Activated CD8-positive, alpha-beta T cell treated with anti-CD3 and anti-CD28 coated beads for 36 hours (primary cell): ENCODE results near the gene CCNG1. TPM values are rescaled to one million over a fixed set of nuclear protein-coding genes. Genes with fewer than 3 reads are reported as not detected.
A peak's percentile ranks its signal among the peaks of the same experiment; 100 is the strongest.
"Not testable (repeated sequence)": the region's sequence is repeated elsewhere in the genome, so short reads cannot be mapped to it uniquely, and the experiment has no call there.

Experiments used
- ATAC-seq: fragments of 200-7000 bp; cut with Tn5 transposase; one replicate; pipeline ENCODE4 v1.10.0; 2021; ENCODE audit warnings: mild to moderate bottlenecking, moderate library complexity
- CTCF ChIA-PET: fragments of 350-600 bp; sonication (Branson Sonifier 250); formaldehyde crosslinking; loops from one replicate; lab custom pipeline; 2021; ENCODE audit warnings: antibody characterized with exemption; lab: Charles Lee
- POLR2A ChIA-PET: fragments of 350-600 bp; sonication (Branson Sonifier 250); formaldehyde crosslinking; loops from one replicate; lab custom pipeline; 2021; ENCODE audit warnings: antibody characterized with exemption; lab: Charles Lee
- DNase-seq: peaks from one replicate; pipeline ENCODE4 v3.0.0-alpha.2; 2020
- H3K27ac Mint-ChIP-seq: one replicate; pipeline ENCODE4 v1.8.0; 2021; ENCODE audit warnings: mild to moderate bottlenecking, mixed read lengths
- H3K27me3 Mint-ChIP-seq: one replicate; pipeline ENCODE4 v1.8.0; 2021; ENCODE audit warnings: mixed read lengths
- H3K36me3 Mint-ChIP-seq: one replicate; pipeline ENCODE4 v1.8.0; 2021; ENCODE audit warnings: low read depth, mixed read lengths
- H3K4me1 Mint-ChIP-seq: one replicate; pipeline ENCODE4 v1.8.0; 2021; ENCODE audit warnings: low read depth, mixed read lengths
- H3K4me3 Mint-ChIP-seq: one replicate; pipeline ENCODE4 v1.8.0; 2021; ENCODE audit warnings: mild to moderate bottlenecking, moderate library complexity, mixed read lengths
- H3K9me3 Mint-ChIP-seq: one replicate; pipeline ENCODE4 v1.8.0; 2021; ENCODE audit warnings: mixed read lengths
- CTCF ChIP-seq: fragments of 200-600 bp; IDR thresholded peaks from one replicate; pipeline ENCODE4 v1.8.0; 2022; ENCODE audit warnings: antibody characterized with exemption, mild to moderate bottlenecking
- intact Hi-C: fragments of 100-400 bp; cut with micrococcal nuclease; formaldehyde crosslinking; loops from one replicate; pipeline ENCODE4 v1.10.0; 2022
- total RNA-seq, 2 experiments: library from RNA; stranded (reverse); gene quantifications; one replicate each; pipeline ENCODE4 v1.2.3, GENCODE V29; 2021

CCNG1 gene
- total RNA-seq, 2 experiments from 2014 or later: 134 to 139 TPM

- CTCF ChIA-PET: interaction anchor here (0.9 kb wide), 1 partner anchor 11 kb away, joined by 4 read pairs; no protein-coding TSS in a partner anchor
- peaks cover 8% of the 10 kb centered on the region for H3K4me1 Mint-ChIP-seq
- H3K27ac Mint-ChIP-seq: no peak overlapping the region
- H3K36me3 Mint-ChIP-seq: peaks cover 51% of the 10 kb centered on the region
- H3K27me3 Mint-ChIP-seq: no peaks in the 10 kb centered on the region
- POLR2A ChIA-PET: interaction anchor here (0.7 to 4.4 kb wide), 3 partner anchors 9 to 12 kb away, joined by 3 to 27 read pairs (median 4); partner anchors contain the start of genes HMMR and NUDCD2
- intact Hi-C loops: no loop called here
- no peak overlapping the region for H3K4me3 Mint-ChIP-seq
- no peak for DNase-seq
- no peak for TF ChIP-seq CTCF
- ATAC-seq: no peak
- no peaks in the 10 kb centered on the region for H3K9me3 Mint-ChIP-seq
Observed at GRCh38 chr5:163447875-163448274, 10.5 kb downstream of the CCNG1 start.

DNA sequence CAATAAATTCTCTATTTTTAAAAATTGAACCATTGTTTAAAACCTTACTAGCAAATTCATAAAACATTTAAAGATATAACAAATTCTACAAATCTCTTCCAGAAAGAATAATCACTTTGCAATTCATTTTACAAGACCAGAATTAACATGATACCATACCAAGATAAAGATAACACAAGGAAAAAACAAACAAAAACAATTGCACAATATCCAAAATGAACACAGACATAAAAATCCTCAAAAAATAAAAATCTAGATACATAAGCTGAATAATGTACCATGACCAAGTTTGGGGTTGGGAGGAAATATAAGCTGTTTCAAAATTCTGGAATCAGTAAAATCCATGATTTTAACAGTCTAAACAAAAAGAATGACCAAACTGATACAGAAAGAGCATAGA is 11.1 kb downstream of the CCNG1 start:
- no peak for ATAC-seq
- peaks cover 8% of the 10 kb centered on the region for H3K4me1 Mint-ChIP-seq
- H3K4me3 Mint-ChIP-seq: no peak overlapping the region
- intact Hi-C loops: no loop called here
- H3K36me3 Mint-ChIP-seq: peaks cover 52% of the 10 kb centered on the region
- no peaks in the 10 kb centered on the region for H3K27me3 Mint-ChIP-seq
- TF ChIP-seq CTCF: no peak
- ChIA-PET POLR2A (interaction anchor here (0.6 to 4.4 kb wide), 4 partner anchors 10 to 552 kb away, joined by 3 to 27 read pairs (median 4); partner anchors contain the start of genes CCNG1, HMMR and NUDCD2), CTCF (interaction anchor here (1.2 to 1.4 kb wide), 2 partner anchors 11 to 40 kb away, joined by 4 to 5 read pairs; no protein-coding TSS in a partner anchor)
- DNase-seq: no peak
- H3K27ac Mint-ChIP-seq: peak overlapping the region; percentile 20
- no peaks in the 10 kb centered on the region for H3K9me3 Mint-ChIP-seq

- DNase-seq (no peak), ATAC-seq (no peak)
- intact Hi-C loops: no loop called here
- peaks cover 24% of the 10 kb centered on the region for H3K4me1 Mint-ChIP-seq
- H3K27me3 Mint-ChIP-seq: no peaks in the 10 kb centered on the region
- H3K4me3 Mint-ChIP-seq: no peak overlapping the region
- no peaks in the 10 kb centered on the region for H3K9me3 Mint-ChIP-seq
- peaks cover 60% of the 10 kb centered on the region for H3K36me3 Mint-ChIP-seq
- CTCF ChIA-PET: no interaction called here
- POLR2A ChIA-PET: interaction anchor here (1.2 to 4.4 kb wide), 2 partner anchors 9 to 38 kb away, joined by 3 to 27 read pairs; partner anchors contain the start of genes HMMR and NUDCD2
- no peak for TF ChIP-seq CTCF
- H3K27ac Mint-ChIP-seq: no peak overlapping the region
Observed at GRCh38 chr5:163451489-163451888, 14.1 kb downstream of the CCNG1 start.

- intact Hi-C loops: no loop called here
- Mint-ChIP-seq H3K27ac (no peak overlapping the region), H3K9me3 (no peaks in the 10 kb centered on the region), H3K4me3 (no peak overlapping the region), H3K36me3 (peaks cover 52% of the 10 kb centered on the region), H3K27me3 (no peaks in the 10 kb centered on the region), H3K4me1 (peaks cover 30% of the 10 kb centered on the region)
- no peak for TF ChIP-seq CTCF
- DNase-seq (no peak), ATAC-seq (no peak)
- ChIA-PET CTCF (no interaction called here), POLR2A (no interaction called here)
Observed at GRCh38 chr5:163453705-163454104, 16.3 kb downstream of the CCNG1 start.

- Mint-ChIP-seq H3K36me3 (peaks cover 41% of the 10 kb centered on the region), H3K4me1 (peaks cover 27% of the 10 kb centered on the region), H3K27ac (peak overlapping the region; percentile 66)
- ATAC-seq, H3K9me3 Mint-ChIP-seq, H3K27me3 Mint-ChIP-seq, intact Hi-C loops, DNase-seq, POLR2A ChIA-PET, H3K4me3 Mint-ChIP-seq: not testable (repeated sequence)
- CTCF ChIA-PET: interaction anchor here (1.0 to 1.7 kb wide), 2 partner anchors 17 to 47 kb away, joined by 3 to 4 read pairs; no protein-coding TSS in a partner anchor
Observed at GRCh38 chr5:163455406-163455805, 18.0 kb downstream of the CCNG1 start.
